Astrocyte (in vitro differentiated cells and primary cell): Measurements from ENCODE around the gene CSF1R. TPM values are rescaled to one million over a fixed set of nuclear protein-coding genes. Genes with fewer than 3 reads are reported as not detected.

Experiments used
- DNase-seq: peaks from one replicate; pipeline ENCODE4 v3.0.0-alpha.2; 2010; ENCODE audit warnings: low read depth
- FAIRE-seq: peaks from 2 replicates; lab custom pipeline; 2011; peaks lifted over from hg19 to GRCh38; lab: Jason Lieb, UNC
- H2AFZ ChIP-seq: 2 replicates; pipeline ENCODE4 v1.6.0; 2012; ENCODE audit warnings: low read depth, low read length, inconsistent platforms
- H3K27ac ChIP-seq: 2 replicates; pipeline ENCODE4 v1.5.1; 2011; ENCODE audit warnings: low read depth, low read length, inconsistent platforms
- H3K27me3 ChIP-seq: 2 replicates; pipeline ENCODE4 v1.6.0; 2011; ENCODE audit warnings: low read length, inconsistent platforms; ENCODE audit not compliant: insufficient read depth
- H3K36me3 ChIP-seq: 2 replicates; pipeline ENCODE4 v1.5.1; 2011; ENCODE audit warnings: low read length, inconsistent platforms; ENCODE audit not compliant: insufficient read depth
- H3K4me1 ChIP-seq: 2 replicates; pipeline ENCODE4 v1.5.1; 2011; ENCODE audit warnings: low read length, inconsistent platforms; ENCODE audit not compliant: insufficient read depth
- H3K4me2 ChIP-seq: 2 replicates; pipeline ENCODE4 v1.6.0; 2012; ENCODE audit warnings: low read length, inconsistent platforms
- H3K4me3 ChIP-seq: 2 replicates; pipeline ENCODE4 v1.5.1; 2011; ENCODE audit warnings: low read depth, mild to moderate bottlenecking, low read length, inconsistent platforms; ENCODE audit not compliant: insufficient read depth
- H3K79me2 ChIP-seq: 2 replicates; pipeline ENCODE4 v1.6.0; 2012; ENCODE audit warnings: mild to moderate bottlenecking, low read length, inconsistent platforms; ENCODE audit not compliant: insufficient read depth
- H3K9ac ChIP-seq: 2 replicates; pipeline ENCODE4 v1.6.0; 2012; ENCODE audit warnings: mild to moderate bottlenecking, low read length, inconsistent platforms
- H3K9me3 ChIP-seq: 2 replicates; pipeline ENCODE4 v1.5.1; 2012; ENCODE audit warnings: low read depth, mild to moderate bottlenecking, low read length, inconsistent platforms; ENCODE audit not compliant: insufficient read depth
- H4K20me1 ChIP-seq: 2 replicates; pipeline ENCODE4 v1.6.0; 2012; ENCODE audit warnings: low read length, inconsistent platforms; ENCODE audit not compliant: insufficient read depth
- H3K27ac Mint-ChIP-seq: one replicate; pipeline ENCODE4 v1.8.0; 2021; ENCODE audit warnings: mild to moderate bottlenecking, mixed read lengths; ENCODE audit not compliant: unreplicated experiment
- H3K27me3 Mint-ChIP-seq: one replicate; pipeline ENCODE4 v1.8.0; 2021; ENCODE audit warnings: low read depth, mixed read lengths; ENCODE audit not compliant: unreplicated experiment
- H3K36me3 Mint-ChIP-seq: one replicate; pipeline ENCODE4 v1.8.0; 2021; ENCODE audit warnings: low read depth, mixed read lengths; ENCODE audit not compliant: unreplicated experiment
- H3K4me1 Mint-ChIP-seq: one replicate; pipeline ENCODE4 v1.8.0; 2021; ENCODE audit warnings: low read depth, mixed read lengths; ENCODE audit not compliant: unreplicated experiment
- H3K4me3 Mint-ChIP-seq: one replicate; pipeline ENCODE4 v1.8.0; 2021; ENCODE audit warnings: mild to moderate bottlenecking, moderate library complexity, mixed read lengths; ENCODE audit not compliant: unreplicated experiment
- H3K9me3 Mint-ChIP-seq: one replicate; pipeline ENCODE4 v1.8.0; 2021; ENCODE audit warnings: mild to moderate bottlenecking, mixed read lengths; ENCODE audit not compliant: unreplicated experiment
- CTCF ChIP-seq: IDR thresholded peaks from 2 replicates; pipeline ENCODE4 v1.5.1; 2011; ENCODE audit warnings: low read depth, mild to moderate bottlenecking, inconsistent platforms, low read length, moderate library complexity; ENCODE audit not compliant: insufficient read depth
- EZH2 ChIP-seq: IDR thresholded peaks from 2 replicates; pipeline ENCODE4 v1.6.1; 2012; ENCODE audit warnings: mild to moderate bottlenecking, low read length, inconsistent platforms; ENCODE audit not compliant: insufficient read depth
- total RNA-seq: library from RNA; stranded (reverse); gene quantifications from 2 replicates; pipeline ENCODE4 v1.2.1, GENCODE V29; 2021

CSF1R gene
- total RNA-seq, 1 donor from 2014 or later: 1.4 TPM

GRCh38 chr5:150053713-150054392, 32.5 kb downstream of the CSF1R start:
- peaks cover 43% of the 10 kb centered on the region for H3K4me1 ChIP-seq
- no peaks in the 10 kb centered on the region for H3K27me3 ChIP-seq
- Mint-ChIP-seq H3K36me3 (peaks cover 47% of the 10 kb centered on the region), H3K27ac (peak overlapping the region; percentile 81), H3K4me3 (no peak overlapping the region), H3K27me3 (no peaks in the 10 kb centered on the region), H3K9me3 (no peaks in the 10 kb centered on the region), H3K4me1 (peaks cover 40% of the 10 kb centered on the region)
- peak overlapping the region; percentile 71 for H3K27ac ChIP-seq
- no peaks in the 10 kb centered on the region for H3K79me2 ChIP-seq
- peaks cover 35% of the 10 kb centered on the region for H3K36me3 ChIP-seq
- H4K20me1 ChIP-seq: no peaks in the 10 kb centered on the region
- H3K4me2 ChIP-seq: peak overlapping the region; percentile 49
- H2AFZ ChIP-seq: no peak overlapping the region
- TF ChIP-seq EZH2 (no peak), CTCF (no peak)
- DNase-seq: no peak
- FAIRE-seq: no peak
- H3K4me3 ChIP-seq: no peak overlapping the region
- H3K9ac ChIP-seq: peak overlapping the region; percentile 39
- no peaks in the 10 kb centered on the region for H3K9me3 ChIP-seq

GRCh38 chr5:150052956-150053712, 33.2 kb downstream of the CSF1R start:
- H3K27ac ChIP-seq: peak overlapping the region; percentile 71
- no peak overlapping the region for H3K4me3 Mint-ChIP-seq
- H3K27me3 ChIP-seq: no peaks in the 10 kb centered on the region
- H3K4me2 ChIP-seq: peak overlapping the region; percentile 49
- no peaks in the 10 kb centered on the region for H4K20me1 ChIP-seq
- peak overlapping the region; percentile 81 for H3K27ac Mint-ChIP-seq
- H3K36me3 ChIP-seq: peaks cover 42% of the 10 kb centered on the region
- no peak for TF ChIP-seq EZH2
- no peak for TF ChIP-seq CTCF
- peaks cover 52% of the 10 kb centered on the region for H3K36me3 Mint-ChIP-seq
- H3K9me3 ChIP-seq: no peaks in the 10 kb centered on the region
- DNase-seq (peak; percentile 75), FAIRE-seq (peak; percentile 97)
- H3K4me1 ChIP-seq: peaks cover 36% of the 10 kb centered on the region
- H3K79me2 ChIP-seq: no peaks in the 10 kb centered on the region
- H2AFZ ChIP-seq: no peak overlapping the region
- H3K4me1 Mint-ChIP-seq: peaks cover 34% of the 10 kb centered on the region
- H3K27me3 Mint-ChIP-seq: no peaks in the 10 kb centered on the region
- peak overlapping the region; percentile 39 for H3K9ac ChIP-seq
- H3K4me3 ChIP-seq: no peak overlapping the region
- H3K9me3 Mint-ChIP-seq: no peaks in the 10 kb centered on the region
